ENCODE results near the gene PLXNB3.

GRCh38 chrX:153764786-153765137, 713 bp downstream of the PLXNB3 start:
- TF ChIP-seq POLR2A (IDR thresholded peaks at IDR 0.05; ENCODE audit: low read length) (no peak), GATA1 (IDR thresholded peaks at IDR 0.05; ENCODE audit: low read depth, low read length) (no peak)
